ENCODE data around the gene ETS1.

The ETS1 gene

DNA sequence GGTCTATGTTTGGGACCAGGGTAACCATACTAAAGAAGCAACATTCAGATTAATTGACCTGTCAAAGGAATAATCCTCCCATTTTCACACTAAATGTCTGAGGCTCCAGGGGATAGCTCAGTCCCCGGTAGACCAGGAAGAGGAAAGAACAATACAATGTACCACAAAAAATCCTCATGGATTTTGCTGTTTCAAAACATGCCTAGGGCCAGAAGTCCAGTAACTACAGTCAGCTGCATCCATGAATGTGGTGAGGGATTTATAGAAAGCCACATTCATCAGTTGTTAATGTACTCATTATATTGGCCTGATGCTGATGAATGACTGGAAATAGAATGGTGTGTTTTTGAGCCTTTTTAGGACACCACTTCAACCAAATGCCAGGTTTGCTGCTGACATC lies 6.9 kb upstream of the ETS1 start:
- no peak for TF ChIP-seq Cebpa-rat (IDR thresholded peaks at IDR 0.05)
- Histone ChIP-seq H3K4me1 (peaks cover 4 to 18% (median 9%) of the 10 kb centered on the region in 10 experiments; a peak in 12 of 20 replicates), H3K4me2 (no peak overlapping the region), H3K9ac (no peak overlapping the region), H3K36me3 (no peaks in the 10 kb centered on the region), H3K4me3 (no peak overlapping the region), H3K27ac (no peak overlapping the region), H3K27me3 (no peaks in the 10 kb centered on the region), H3K9me3 (replicated peaks in 1 of 11) (peaks cover 0 to 9% (median 5%) of the 10 kb centered on the region in 11 experiments; a peak in 7 of 22 replicates), H4K20me1 (no peaks in the 10 kb centered on the region)

- Histone ChIP-seq H3K36me3 (no peaks in the 10 kb centered on the region), H3K4me3 (no peak overlapping the region), H3K4me1 (peaks cover 4 to 18% (median 9%) of the 10 kb centered on the region in 10 experiments; a peak in 12 of 20 replicates), H3K27me3 (no peaks in the 10 kb centered on the region), H3K9me3 (replicated peaks in 1 of 11) (peaks cover 0 to 9% (median 5%) of the 10 kb centered on the region in 11 experiments; a peak in 7 of 22 replicates), H3K4me2 (peak overlapping the region in 7 of 11 experiments; percentile 10 to 49 (median 23); a peak in 8 of 22 replicates), H4K20me1 (no peaks in the 10 kb centered on the region), H3K27ac (no peak overlapping the region), H3K9ac (no peak overlapping the region)
- TF ChIP-seq Cebpa-rat (IDR thresholded peaks at IDR 0.05) = no peak
Observed at GRCh38 chr11:128593281-128593680, 5.9 kb upstream of the ETS1 start.

DNA sequence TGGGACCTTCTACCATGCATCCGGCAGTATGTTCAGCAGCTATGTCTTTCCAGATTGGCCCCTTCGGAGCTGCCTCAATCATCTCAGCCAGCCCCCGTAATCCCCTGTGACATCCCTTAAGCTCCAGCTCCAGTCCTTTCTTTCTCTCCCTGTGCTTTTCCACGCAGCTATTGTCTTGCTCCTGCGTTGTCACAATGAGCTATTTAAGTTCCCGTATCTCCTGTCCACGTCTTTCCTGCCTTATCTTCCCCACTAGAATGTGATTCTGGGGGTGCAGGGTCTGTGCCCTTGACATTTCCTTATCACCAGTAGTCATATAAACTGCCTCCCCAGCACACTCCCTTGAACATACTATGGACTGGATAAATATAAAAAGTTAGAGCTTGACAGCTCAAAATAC lies 5.1 kb upstream of the ETS1 start:
- no peaks in the 10 kb centered on the region for H3K27me3 ChIP-seq
- H3K36me3 ChIP-seq = no peaks in the 10 kb centered on the region
- no peaks in the 10 kb centered on the region for H4K20me1 ChIP-seq
- no peak overlapping the region for H3K4me3 ChIP-seq
- H3K4me2 ChIP-seq = no peak overlapping the region
- H3K9ac ChIP-seq = no peak overlapping the region
- H3K9me3 ChIP-seq (replicated peaks in 1 of 11) = peaks cover 0 to 9% (median 5%) of the 10 kb centered on the region in 11 experiments; a peak in 7 of 22 replicates
- H3K4me1 ChIP-seq = peaks cover 4 to 19% (median 9%) of the 10 kb centered on the region in 10 experiments; a peak in 13 of 20 replicates
- TF ChIP-seq Cebpa-rat (IDR thresholded peaks at IDR 0.05) = no peak
- H3K27ac ChIP-seq = no peak overlapping the region

DNA sequence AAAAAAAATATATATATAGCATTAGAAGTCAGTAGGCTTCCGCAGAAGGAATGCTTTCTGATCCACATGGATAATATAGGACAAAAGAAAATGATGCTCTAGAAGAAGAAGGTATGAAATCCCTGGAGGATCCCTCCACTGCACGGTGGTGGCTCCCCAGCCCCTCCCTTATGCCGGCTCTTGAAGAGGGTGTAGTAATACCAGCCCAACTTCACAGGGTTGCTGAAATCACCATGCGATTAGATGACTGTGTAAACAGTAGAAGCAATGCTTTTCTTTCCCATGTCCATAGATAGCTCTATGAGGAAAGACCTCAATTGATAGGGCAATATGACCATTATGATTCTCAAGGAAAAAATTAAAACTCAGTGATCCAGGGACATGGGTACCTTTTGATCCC lies 3.2 kb upstream of the ETS1 start:
- H3K4me1 ChIP-seq = peaks cover 6 to 26% (median 19%) of the 10 kb centered on the region in 10 experiments; a peak in 19 of 20 replicates
- no peaks in the 10 kb centered on the region for H4K20me1 ChIP-seq
- no peaks in the 10 kb centered on the region for H3K36me3 ChIP-seq
- peaks cover 0 to 9% (median 5%) of the 10 kb centered on the region in 11 experiments; a peak in 7 of 22 replicates for H3K9me3 ChIP-seq (replicated peaks in 1 of 11)
- no peak overlapping the region for H3K9ac ChIP-seq
- no peaks in the 10 kb centered on the region for H3K27me3 ChIP-seq
- H3K4me3 ChIP-seq = no peak overlapping the region
- H3K4me2 ChIP-seq = no peak overlapping the region
- TF ChIP-seq Cebpa-rat (IDR thresholded peaks at IDR 0.05) = no peak
- H3K27ac ChIP-seq = no peak overlapping the region

GRCh38 chr11:128589998-128590397 lies 2.6 kb upstream of the ETS1 start:
- TF ChIP-seq Cebpa-rat (IDR thresholded peaks at IDR 0.05) = no peak
- H3K27me3 ChIP-seq = no peaks in the 10 kb centered on the region
- H3K9ac ChIP-seq = no peak overlapping the region
- H3K4me3 ChIP-seq = no peak overlapping the region
- no peak overlapping the region for H3K27ac ChIP-seq
- peaks cover 0 to 9% (median 5%) of the 10 kb centered on the region in 11 experiments; a peak in 7 of 22 replicates for H3K9me3 ChIP-seq (replicated peaks in 1 of 11)
- H3K36me3 ChIP-seq = no peaks in the 10 kb centered on the region
- no peak overlapping the region for H3K4me2 ChIP-seq
- H4K20me1 ChIP-seq = no peaks in the 10 kb centered on the region
- peaks cover 6 to 28% (median 22%) of the 10 kb centered on the region in 10 experiments; a peak in 19 of 20 replicates for H3K4me1 ChIP-seq

DNA sequence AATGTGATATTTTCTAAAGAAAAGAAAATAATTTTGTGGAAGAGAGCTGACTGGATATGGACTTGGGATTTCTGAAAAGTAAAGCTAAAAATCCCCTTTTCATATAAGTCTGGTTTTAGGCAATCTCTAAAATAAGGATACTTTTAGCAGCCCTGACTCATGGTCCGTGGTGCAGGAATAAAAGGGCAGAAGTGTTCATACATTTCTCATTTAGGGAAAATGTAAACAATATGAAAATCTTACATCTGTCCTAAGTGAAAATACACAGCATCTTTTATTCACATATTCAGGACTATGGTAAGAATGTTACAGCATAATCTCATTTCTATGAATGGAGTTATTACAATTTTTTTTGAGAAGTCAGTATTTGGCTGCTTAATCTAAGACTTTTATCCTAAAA lies 735 bp upstream of the ETS1 start:
- H3K27ac ChIP-seq = no peak overlapping the region
- H3K4me2 ChIP-seq = no peak overlapping the region

DNA sequence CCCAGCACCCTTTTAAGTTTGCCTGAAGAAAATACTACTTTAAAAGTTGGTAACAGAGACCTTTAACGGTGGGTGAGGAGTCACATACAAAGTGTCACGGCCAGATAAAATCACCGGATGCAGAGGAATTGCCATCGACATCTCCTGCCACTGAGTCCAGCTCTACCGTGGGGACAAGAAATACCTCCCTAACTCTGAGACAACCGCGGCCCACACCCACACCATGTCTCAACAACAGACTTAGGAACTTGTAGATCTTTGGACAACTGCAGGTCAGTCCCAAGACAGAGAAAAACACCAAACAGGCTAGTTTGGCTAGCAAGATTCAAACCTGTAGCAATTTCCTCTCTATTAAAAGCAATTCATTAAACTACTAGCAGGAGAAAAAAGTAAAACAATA lies 669 bp downstream of the ETS1 start:
- TF ChIP-seq Cebpa-rat (IDR thresholded peaks at IDR 0.05) = no peak
- H3K9me3 ChIP-seq (replicated peaks in 1 of 11) = peaks cover 0 to 9% (median 5%) of the 10 kb centered on the region in 11 experiments; a peak in 7 of 22 replicates
- H4K20me1 ChIP-seq = no peaks in the 10 kb centered on the region
- no peaks in the 10 kb centered on the region for H3K36me3 ChIP-seq
- no peaks in the 10 kb centered on the region for H3K27me3 ChIP-seq
- H3K27ac ChIP-seq = no peak overlapping the region; a peak in 1 of 22 replicates
- H3K4me3 ChIP-seq = no peak overlapping the region
- H3K4me2 ChIP-seq = peak overlapping the region in 7 of 11 experiments; percentile 22 to 78 (median 71); a peak in 12 of 22 replicates
- H3K9ac ChIP-seq = no peak overlapping the region
- peaks cover 18 to 37% (median 22%) of the 10 kb centered on the region in 10 experiments for H3K4me1 ChIP-seq

More for the DNA sequence above, 735 bp upstream of the ETS1 start:
- no peaks in the 10 kb centered on the region for H3K36me3 ChIP-seq
- peaks cover 5 to 25% (median 19%) of the 10 kb centered on the region in 10 experiments for H3K4me1 ChIP-seq
- H3K27me3 ChIP-seq = no peaks in the 10 kb centered on the region
- no peak overlapping the region for H3K9ac ChIP-seq
- no peak for TF ChIP-seq Cebpa-rat (IDR thresholded peaks at IDR 0.05)
- H3K4me3 ChIP-seq = no peak overlapping the region
- peaks cover 0 to 9% (median 5%) of the 10 kb centered on the region in 11 experiments; a peak in 7 of 22 replicates for H3K9me3 ChIP-seq (replicated peaks in 1 of 11)
- no peaks in the 10 kb centered on the region for H4K20me1 ChIP-seq

DNA sequence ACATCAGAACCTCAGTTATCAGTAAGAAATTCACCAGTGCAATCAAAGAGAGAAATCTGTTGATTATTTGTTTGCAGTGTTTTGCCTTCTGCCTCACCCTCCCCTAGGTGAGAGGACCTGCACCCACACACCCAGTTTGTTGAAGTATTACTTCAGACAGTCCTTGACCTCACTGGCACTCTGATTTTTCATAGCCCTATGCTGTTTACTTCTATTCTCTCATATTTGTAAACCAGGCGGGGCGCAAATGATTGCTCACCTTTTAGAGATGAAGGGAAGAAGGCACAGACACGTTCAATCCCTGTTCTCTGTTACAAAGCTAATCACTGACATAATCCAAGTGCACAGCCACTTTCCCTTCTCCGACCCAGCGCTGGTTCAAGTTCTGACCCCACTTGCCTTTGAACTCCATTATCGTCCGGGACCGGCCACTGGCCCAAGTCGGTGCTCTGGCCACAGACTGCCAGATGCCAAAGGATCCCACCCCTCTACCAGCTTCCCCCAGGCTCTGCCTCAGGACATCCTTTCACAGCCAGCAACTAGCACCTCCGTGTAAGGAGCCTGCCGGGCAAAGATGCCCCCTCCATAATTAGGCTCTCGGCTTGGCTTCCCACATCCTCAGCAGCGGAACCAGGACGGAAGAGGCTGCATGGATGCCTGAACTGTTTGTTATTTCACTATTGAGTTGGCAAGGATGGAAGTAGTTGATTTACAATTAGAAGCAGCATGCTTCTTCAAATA lies 1.7 kb downstream of the ETS1 start:
- no peak overlapping the region for H3K4me3 ChIP-seq

GRCh38 chr11:128584253-128584652 lies 3.1 kb downstream of the ETS1 start:
- TF ChIP-seq Cebpa-rat (IDR thresholded peaks at IDR 0.05) = no peak
- no peaks in the 10 kb centered on the region for H3K27me3 ChIP-seq
- H3K4me2 ChIP-seq = no peak overlapping the region; a peak in 1 of 22 replicates
- no peak overlapping the region for H3K27ac ChIP-seq
- no peak overlapping the region for H3K9ac ChIP-seq
- H3K4me3 ChIP-seq = no peak overlapping the region
- H4K20me1 ChIP-seq = no peaks in the 10 kb centered on the region
- H3K4me1 ChIP-seq = peaks cover 40 to 61% (median 43%) of the 10 kb centered on the region in 10 experiments
- 0 out of 22 replicates have a peak, but pooled peaks cover 0 to 5% (median 0%) of the 10 kb centered on the region in 11 experiments for H3K9me3 ChIP-seq (replicated peaks in 1 of 11)
- no peaks in the 10 kb centered on the region for H3K36me3 ChIP-seq

More for the DNA sequence above, 1.7 kb downstream of the ETS1 start:
- peaks cover 26 to 47% (median 29%) of the 10 kb centered on the region in 10 experiments for H3K4me1 ChIP-seq
- peak overlapping the region in 9 of 11 experiments; percentile 22 to 78 (median 70); a peak in 18 of 22 replicates for H3K4me2 ChIP-seq
- H3K27me3 ChIP-seq = no peaks in the 10 kb centered on the region
- H3K27ac ChIP-seq = no peak overlapping the region
- no peaks in the 10 kb centered on the region for H4K20me1 ChIP-seq
- no peaks in the 10 kb centered on the region for H3K36me3 ChIP-seq
- H3K9me3 ChIP-seq (replicated peaks in 1 of 11) = peaks cover 0 to 9% (median 5%) of the 10 kb centered on the region in 11 experiments; a peak in 7 of 22 replicates
- TF ChIP-seq Cebpa-rat (IDR thresholded peaks at IDR 0.05) = no peak
- H3K9ac ChIP-seq = no peak overlapping the region
